GM18868 (cell line): ENCODE data around the gene ATXN7.

Source experiments
- ATAC-seq: cut with Tn5 transposase; IDR thresholded peaks from one replicate; pipeline ENCODE4 v1.9.1; 2021; ENCODE audit warnings: mild to moderate bottlenecking, moderate library complexity; ENCODE audit not compliant: unreplicated experiment

ATXN7 gene

DNA sequence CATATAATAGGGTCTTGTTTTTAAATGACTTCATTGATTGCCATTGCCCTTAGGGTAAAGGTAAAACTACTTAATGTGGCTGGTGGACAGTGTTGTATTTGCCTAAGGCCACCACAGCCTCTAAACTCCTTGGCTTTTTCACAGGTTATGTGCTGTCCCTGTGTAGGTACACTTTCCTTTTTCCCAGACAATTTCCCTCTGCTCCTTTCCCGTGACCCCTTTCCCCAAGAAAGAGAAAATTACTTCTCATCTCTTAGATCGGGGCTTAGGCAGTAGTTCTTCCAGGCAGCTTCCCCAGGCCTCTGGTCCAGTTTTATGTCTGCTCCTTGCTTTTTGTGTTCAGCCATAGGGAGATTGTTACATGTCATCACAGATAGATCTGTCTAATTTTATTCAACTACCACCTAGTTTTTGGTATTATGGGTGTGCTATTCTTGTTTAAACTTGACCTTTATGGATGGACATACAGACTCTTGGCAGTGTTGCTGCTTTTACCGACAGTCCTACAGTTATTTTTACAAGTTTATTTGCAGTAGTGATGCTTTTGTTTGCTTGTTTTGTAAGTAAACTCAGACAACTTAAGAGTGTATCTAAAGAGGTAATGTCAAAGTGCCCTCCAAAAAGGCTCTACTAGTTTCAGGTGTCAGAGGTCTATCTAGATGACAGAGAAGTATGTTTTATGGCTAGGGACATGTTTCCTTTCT lies 69.0 kb downstream of the ATXN7 start:
- ATAC-seq, result no peak

DNA sequence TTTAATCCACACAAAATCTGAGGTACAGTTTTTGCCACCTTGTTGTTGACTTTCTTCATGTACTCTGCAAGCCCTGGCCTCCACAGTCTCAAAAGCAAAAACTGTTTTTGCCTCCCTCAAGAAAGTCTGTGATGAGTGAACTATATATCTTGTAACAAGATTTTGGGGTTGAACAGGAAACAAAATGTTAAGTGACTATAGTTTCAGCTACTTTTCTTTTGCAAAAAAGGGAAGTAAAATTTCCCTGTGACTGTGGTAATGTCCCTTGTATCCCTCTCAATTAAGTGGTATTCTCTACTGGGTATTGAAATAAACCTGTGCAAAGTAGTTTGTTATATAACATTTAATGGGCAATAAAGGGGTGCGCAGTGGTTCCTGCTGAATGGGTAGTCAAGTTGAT lies 69.8 kb downstream of the ATXN7 start:
- ATAC-seq, result peak; percentile 60

DNA sequence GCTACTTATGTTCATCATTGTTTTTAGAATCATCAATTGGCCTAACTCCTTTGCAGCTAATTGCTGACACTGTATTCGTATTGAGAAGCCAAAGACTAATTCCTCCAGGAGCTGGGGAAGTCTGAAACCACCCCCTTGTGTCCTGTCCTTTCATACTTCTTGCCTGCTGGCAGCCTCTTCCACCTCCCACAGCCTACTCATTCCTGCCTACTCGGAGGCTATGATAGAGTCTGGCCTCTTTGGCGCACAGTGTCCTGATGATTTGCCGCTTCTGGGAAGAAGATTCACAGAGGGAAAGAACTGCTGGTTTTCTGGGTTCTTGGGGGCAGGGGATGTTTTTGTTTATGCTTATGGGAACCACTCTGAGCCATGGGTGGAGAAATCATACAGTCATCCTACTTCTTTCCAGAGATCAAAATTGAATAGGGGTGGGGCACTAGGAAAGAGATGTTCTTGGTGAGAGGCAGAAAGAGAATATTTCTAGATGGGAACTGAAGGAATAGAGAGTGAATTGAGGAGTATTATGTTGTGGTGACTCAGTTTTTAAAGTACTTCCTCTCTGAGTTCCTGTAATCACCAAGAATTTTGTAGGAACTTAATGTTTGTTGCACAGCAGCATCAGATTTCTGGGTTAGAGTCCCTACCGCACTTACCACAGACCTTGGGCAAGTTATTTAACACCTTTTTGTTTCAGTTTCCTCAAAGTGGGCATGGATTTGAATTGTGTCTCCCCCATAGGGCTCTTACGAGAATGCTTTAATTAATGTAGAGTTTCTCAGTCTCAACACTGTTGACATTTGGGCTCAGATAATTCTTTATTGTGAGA lies 70.6 kb downstream of the ATXN7 start:
- no peak for ATAC-seq

DNA sequence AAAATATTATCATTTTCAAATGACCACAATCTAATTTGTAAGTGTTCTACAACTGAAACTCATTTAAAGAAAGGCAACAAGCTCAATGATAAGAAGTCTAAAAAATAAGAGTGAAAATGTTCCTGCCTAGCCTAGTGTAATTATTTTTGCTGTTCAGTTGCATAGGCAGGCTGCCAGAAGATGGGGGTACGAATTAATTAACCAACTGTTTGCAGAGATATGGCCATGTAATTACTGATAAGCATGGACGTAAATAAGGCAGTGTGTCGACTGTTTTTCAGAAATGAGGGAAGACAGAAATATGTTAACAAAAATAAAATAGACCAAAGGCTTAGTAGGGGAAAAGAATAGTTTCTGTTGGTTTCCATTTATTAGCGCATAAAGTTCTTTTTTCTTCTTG lies 73.3 kb downstream of the ATXN7 start:
- no peak for ATAC-seq

DNA sequence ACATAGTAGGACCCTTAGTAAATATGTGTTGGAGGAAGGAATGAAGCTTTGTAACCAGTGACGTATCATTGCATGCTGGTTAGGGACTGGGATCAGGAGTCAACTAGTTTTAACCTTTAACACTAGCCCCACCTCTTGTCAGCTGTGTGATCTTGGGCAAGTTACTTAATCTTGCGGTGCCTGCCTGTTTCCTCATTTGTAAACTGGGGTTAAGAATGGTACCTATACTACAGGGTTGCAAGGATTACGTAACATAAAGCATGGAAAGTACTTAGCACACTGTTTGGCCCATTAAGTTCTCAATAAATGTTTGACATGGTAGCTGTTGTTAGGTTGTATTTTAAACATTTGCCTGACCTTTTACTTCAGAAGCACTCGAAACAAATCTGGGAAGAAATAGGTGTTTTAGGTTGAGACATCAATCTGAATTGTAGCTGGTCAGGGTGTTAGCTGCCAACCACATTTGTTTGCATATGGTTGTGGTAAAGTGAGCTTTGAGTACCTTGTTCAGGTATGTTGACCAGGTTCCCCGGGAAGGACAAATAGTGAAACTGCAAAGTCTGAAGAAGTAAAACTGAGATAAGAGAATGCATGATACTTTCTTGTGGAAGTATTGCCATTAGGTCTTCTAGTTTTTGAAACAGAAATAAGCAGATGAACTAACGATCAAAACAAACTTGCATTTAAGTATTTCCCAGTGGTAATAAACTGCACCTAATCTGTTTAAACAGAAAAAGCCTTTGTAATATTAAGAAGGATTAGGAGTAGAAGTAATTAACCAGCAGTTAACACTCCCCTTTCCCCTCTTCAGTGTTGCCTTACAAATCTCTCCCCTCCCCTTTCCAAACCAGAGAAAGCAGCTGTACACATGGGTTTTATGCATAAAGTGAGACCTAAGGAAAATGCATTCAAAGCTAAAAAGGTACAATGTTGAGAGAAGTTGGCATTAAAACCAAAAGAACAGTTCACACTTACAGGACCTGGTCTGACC lies 74.3 kb downstream of the ATXN7 start:
- ATAC-seq, result peak; percentile 64

DNA sequence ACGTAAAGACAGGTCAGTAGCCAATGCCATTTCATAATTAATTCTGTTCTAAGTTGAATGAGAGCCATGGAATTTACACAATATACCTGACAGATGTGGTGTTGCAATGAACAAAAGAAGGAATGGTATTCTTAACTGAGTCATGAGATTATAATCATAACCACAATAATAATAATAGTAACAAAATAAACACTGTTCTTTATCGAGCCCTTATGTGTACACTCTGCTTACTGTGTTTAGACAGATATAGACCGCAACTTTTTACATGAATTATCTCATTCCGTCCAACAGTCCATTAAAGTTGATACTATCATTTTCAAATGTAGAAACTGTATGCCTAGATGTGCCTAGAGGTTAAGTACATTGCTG lies 76.7 kb downstream of the ATXN7 start:
- ATAC-seq, result no peak

DNA sequence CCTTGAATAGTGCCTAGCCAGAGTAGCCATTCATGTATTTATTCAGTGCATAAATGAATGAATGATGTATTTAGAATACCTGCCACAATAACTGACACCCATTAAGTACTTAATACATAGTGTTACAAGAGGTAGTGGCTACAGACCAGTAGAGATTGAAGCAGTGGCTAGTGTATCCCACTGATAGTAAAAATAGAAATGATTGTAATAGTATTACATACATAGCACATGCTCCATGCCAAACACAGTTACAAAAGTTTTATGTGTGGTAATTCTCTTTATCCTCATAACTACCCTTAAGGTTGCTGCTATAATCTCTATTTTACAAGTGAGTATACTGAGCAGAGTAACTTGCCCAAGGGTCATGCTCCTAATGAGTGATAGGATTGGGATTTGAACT lies 78.9 kb downstream of the ATXN7 start:
- no peak for ATAC-seq

DNA sequence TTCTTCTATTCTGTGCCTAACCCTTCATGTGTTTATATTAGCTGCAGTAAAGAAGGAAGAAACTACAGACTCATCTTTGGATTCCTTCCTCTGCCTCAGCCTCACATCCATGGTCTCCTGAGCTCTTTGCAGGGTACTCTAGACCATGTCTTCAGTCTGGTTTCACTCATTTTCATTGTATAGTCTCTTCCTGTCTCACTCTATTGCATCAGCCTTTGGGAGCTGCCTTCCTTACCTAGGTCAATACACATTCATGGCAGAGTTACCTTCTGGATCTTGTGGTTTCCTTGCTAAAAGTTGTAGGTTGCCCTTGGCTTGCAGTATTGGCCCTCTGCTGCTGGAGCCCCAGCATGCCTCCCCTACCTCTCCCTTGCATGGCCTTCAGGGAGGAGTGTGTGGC lies 80.0 kb downstream of the ATXN7 start:
- ATAC-seq, result no peak

DNA sequence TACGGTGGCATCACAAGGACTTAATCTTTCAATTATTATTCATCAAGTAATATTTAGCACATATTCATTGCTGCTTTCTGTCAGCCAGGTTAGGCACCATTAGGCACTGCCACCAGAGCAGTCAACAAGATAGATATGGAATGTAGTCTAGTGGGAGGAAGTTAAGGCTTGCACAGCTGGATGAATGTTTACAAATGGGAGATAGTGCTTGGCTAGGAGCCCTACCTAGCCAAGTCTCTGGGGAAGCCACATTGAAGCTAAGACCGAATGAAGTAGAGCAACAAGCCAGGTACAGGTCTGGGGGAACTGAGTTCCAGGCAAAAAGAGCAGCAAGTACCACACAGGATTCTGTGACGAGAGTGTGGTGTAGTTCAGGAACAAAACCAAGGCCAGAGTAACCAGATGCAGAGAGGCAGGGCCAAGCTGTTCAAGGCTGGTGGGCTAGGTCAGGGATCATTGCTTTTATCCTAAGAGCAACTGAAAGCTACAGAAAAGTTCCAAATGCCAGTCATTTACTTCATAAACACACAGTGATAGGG lies 82.0 kb downstream of the ATXN7 start:
- no peak for ATAC-seq

DNA sequence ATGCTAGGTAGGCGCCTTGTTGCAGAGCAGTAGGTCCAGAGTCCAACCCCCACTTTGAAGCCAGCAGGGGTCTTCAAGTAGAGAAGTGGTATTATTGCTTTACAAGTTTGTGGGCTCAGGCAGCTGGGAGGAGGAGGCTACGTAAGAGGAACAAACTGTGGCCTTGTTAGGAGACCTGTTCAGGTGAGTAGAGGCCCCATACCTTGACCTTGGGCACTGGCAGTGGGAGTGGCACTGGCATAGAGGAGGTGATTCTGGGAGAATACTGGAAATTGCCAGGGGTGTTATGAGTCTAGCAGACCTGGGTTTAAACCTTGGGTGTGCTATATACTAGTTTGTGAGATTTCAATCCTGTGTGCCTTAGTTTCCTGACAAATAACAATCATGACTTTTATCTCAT lies 83.1 kb downstream of the ATXN7 start:
- ATAC-seq, result no peak

DNA sequence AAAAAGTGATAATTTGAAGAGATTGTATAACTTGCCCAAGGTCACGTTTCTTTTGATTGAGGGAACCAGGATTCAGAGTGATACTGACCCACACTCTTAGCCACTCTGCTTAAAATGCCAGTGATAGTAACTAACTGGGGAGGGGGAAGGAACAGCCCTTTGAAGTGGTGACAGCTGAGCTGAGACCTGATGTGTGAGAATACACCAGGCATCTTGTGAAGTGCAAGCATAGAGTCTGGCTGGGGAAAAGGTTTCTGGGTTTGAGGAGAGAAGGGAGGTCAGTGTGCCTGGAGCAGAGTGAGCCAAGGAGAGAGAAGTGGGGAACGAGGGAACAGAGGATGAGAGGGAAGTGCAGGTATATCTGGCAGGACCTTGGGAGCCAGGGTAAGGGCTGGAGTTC lies 83.9 kb downstream of the ATXN7 start:
- ATAC-seq, result no peak

DNA sequence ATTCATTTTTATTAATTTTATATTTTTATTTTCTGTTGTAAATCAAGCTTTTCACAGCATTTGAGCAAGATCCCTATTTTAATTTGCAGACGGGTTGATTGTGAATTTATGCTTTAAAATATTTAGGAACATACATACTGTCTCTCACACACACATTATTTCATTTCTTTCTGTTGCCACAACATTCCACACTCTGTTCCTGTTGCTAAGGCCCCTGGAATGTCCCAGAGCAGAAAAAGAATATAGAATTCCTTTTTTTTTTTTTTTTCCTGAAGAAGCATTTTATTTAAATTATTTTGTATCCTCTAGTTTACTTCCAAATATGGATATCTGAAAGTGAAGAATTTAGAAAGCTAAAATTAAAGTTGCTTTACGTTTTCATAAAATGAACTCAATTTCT lies 85.3 kb downstream of the ATXN7 start:
- no peak for ATAC-seq

DNA sequence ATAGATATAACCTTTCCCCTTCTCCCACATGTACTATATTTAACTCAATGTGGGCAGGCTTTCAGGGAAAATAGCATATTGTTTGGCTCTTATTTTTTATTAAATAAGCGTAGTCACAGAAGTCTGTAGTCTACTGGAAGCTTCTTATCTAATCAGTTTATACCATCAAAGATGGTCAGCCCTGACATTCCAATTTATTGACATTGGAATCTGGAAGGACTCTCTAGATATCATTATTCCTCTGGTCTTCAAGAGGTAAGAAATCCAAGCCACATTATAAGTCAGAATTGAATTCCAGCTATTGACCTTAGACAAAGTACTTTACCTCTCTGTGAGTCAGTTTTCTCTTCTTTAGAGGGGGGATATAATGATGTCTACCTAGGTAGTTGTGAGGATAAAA lies 87.0 kb downstream of the ATXN7 start:
- ATAC-seq, result no peak

DNA sequence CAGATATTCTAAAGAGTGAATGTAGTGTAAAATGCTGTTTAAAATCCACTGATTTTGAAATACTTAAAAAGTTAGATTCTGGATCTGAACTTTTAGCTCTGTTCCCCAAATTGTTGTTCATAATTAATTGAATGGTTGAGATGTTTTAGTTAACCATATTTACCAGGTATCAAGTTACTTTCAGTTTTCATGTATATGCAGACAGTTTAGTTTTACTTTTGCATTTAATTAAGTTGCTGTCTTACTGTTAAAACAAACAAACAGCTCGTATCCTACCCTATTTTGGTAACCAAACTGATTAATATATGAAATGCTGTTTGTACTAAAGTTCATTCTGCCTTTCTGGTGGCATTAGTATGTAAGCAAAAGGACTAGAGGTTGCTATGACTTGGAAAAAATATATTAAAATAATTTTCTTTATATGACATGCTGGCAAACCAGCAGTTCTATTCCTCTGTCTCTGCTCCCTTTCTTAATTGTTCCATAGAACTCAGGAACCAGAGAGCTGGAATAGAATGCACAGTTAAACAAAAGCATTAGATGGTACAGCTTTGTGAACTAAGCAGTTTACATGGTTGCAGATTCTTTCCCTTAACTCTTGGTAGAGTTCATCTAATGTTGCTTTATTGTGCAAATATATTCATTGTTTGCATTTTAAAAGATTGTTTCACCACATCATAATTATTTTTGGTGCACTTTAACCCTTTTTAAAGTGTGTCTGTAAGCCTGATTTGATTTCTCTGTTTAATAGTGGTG lies 88.0 kb downstream of the ATXN7 start:
- peak; percentile 48 for ATAC-seq

DNA sequence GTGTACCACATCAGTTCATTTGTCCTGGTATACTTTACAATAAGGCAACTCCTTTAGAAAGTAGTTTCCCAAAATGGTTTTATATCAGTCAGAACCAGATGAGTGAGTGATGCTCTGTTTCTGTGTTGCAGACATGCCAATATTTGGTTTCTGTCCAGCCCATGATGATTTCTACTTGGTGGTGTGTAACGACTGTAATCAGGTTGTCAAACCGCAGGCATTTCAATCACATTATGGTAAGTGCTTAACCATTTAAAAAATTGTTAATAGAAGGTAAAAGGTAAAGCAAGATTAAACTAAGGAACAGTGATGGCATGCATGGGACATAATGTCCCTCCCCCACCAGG lies 88.6 kb downstream of the ATXN7 start:
- ATAC-seq, result no peak

DNA sequence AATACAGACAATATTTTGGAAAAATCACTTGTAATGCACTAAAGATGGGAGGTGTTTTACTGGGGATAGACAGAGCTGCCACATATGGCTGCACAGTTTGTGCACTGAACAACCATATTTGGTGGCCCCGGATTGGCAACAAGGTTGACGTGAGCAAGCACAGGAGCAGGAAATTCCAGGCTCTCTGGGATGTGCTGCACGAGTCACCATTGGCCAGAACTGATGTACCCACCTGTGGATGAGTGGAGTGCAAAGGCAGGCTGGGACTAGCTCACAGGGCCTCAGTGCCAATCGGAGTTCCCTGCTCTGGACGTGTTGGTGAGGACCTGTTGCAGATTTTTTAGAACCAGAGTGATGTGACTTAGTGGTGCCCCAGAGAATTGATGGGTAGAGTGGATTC lies 90.5 kb downstream of the ATXN7 start:
- ATAC-seq, result no peak

DNA sequence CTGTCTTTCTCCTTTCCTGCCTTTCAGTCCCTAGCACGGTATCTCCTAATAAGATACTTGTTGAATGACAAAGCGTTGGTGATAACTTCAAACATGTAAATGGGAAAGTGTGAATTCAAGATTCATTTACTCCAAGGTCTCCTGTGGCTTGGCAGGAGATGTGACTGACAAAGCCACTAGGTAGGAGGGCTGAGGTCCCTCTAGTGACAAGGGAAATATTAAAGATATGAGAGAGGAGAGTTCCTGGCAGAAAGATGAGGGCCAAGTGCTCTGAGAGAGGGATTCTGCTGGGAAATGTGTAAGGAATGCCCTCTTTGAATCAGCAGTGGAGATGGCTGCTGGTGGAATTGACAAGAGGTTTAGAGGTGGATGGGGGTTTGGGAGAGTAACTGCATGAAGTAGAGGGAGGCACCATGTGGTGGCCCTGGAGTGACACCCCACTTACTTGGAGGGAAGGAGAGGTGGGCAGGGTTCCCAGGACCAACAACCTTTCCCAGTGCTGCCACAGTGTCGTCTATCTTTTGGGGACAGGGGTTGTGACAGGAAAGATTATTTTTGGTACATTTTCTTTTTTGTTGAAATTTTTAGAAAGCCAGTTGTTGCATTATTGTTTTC lies 91.5 kb downstream of the ATXN7 start:
- ATAC-seq, result no peak

DNA sequence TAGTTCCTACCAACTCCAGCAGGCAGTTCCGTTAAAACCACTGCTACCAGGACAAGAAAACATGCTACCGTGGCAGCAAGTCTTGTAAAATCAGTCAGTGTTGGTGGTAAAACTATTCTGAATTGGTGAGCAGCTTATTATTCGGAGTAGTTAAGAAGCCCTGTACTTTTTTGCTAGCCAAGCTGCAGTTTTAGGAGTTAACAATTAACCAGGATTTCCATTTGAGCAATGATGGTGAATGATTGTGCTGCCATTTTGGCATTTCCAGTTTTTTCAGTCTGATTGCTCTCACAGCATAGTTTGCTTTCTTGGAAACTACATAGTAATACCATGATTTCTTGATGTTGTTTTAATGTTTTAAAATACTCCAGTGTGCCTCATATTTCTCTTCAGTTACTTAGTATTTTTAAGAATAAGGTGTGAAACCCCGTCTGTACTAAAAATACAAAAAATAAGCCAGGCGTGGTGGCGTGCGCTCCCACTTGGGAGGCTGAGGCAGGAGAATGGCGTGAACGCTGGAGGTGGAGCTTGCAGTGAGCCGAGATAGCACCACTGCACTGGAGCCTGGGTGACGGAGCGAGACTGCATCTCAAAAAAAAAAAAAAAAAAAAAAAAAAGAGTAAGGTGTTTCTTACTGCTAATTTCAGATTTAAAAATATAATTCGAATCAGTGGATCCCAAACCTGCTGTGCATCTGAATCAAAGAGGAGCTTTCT lies 92.3 kb downstream of the ATXN7 start:
- no peak for ATAC-seq

DNA sequence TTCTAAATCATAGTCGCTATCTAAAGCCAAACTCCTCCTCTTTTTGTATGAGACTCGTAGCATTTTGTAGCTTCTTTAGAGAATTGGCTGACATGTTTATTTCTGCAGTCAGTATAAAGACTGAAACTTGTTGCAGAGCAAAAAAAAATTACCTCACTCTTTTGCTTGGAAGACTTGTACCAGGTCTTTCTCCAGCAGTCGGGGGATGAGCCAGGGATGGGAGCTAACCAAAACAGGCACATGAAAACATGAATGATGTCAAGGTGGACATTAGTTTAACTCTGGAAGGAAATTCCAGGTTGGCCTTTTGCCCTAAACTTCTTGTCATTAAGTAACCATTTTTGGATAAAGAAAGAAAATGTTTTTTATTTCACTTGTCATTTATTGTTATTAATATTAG lies 95.5 kb downstream of the ATXN7 start:
- ATAC-seq, result no peak
